Measurements from ENCODE around the gene SPIN2B.
A peak's percentile ranks its signal among the peaks of the same experiment; 100 is the strongest.
"Not testable (repeated sequence)": the region's sequence is repeated elsewhere in the genome, so short reads cannot be mapped to it uniquely, and the experiment has no call there.

The SPIN2B gene

DNA sequence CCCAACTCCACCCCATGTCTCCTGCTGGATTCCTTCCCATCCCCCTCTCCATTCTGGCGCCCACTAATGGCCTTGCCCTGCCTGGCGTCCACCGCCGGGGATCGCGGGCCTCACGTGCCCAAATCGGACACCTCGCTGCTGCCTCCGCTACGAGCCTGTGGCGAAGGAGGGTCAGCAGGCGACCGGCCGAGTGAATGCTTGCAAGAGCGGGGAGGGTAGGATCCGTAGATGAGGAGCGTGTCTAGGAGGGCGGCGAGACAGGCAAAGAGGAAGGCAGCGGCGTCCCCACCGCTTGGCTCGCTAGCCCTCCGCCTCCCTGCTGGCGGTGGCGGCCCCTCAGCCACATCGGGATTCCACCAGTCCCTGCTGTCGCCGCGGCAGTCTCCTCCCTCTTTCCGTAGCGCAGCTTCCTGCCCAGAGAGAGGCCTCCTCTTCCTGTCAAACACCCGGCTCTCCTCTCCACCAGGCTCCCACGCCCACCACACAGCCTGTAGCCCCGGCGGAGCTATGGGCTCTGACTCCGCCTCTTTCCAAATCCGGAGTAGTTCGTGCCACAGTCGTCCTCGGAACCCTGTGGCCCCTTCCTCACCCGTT, at the start of gene SPIN2B:
SPIN2B (minus strand) TSS at position 387 of the 594 bp plus-strand sequence.
- peak; percentile 71 to 80 for DNase-seq (ENCODE audit: low read depth in 2 of 2)

DNA sequence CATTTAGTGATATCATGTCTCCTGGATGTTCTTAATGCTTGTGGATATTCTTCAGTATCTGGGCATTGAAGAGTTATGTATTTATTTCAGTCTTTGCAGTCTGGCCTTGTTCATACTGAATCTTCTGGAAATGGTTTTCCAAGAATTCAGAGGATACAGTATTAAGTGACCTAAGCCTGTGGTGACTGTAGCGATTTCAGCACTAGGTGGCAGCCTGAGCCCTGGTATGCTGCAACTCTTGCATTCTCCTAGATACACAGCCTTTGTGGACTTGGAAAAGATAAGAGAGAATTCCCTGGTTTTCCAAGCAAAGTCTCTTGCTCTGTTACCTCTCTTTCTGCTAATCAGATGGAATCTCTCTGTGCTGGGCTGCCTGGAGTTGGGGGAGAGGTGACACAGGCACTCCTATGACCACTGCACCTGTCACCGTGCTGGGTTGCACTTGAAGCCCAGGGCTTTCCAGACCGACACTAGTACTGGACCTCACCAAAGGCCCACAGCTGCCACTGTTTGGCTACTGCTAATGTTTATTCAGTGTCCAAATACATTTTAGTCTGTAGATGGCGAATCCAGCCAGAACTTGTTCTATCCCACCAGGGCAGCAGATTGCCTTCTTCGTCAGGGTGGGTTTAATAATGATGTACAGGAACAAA, 35.2 kb upstream of the SPIN2B start:
- DNase-seq (ENCODE audit: low read depth in 2 of 2), result no peak

DNA sequence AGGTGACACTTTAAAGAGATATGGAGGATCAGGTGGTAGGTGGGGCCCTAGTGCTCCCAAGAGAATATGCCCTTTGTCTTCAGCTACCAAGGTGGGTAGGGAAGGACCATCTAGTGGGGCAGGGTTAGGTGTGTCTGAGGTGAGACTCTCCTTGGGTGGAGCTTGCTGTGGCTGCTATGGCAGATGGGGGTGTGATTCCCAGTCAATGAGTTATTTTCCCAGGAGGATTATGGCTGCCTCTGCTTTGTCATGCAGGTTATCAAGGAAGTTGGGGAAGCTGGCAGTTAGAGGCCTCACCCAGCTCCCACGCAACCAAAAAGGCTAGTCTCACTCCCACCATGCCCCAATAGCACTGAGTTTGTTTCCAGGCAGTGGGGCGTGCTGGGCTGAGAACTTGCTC, 33.8 kb upstream of the SPIN2B start:
- DNase-seq (ENCODE audit: low read depth in 2 of 2), result no peak

DNA sequence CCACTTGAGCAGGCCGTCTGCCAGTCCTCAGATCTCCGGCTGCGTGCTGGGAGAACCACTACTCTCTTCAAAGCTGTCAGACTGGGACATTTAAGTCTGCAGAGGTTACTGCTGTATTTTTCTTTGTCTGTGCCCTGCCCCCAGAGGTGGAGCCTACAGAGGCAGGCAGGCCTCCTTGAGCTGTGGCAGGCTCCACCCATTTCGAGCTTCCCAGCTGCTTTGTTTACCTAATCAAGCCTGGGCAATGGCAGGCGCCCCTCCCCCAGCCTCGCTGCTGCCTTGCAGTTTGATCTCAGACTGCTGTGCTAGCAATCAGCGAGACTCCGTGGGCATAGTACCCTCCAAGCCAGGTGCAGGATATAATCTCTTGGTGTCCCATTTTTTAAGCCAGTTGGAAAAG, 30.9 kb upstream of the SPIN2B start:
- not testable (repeated sequence) for DNase-seq (ENCODE audit: low read depth in 2 of 2)

DNA sequence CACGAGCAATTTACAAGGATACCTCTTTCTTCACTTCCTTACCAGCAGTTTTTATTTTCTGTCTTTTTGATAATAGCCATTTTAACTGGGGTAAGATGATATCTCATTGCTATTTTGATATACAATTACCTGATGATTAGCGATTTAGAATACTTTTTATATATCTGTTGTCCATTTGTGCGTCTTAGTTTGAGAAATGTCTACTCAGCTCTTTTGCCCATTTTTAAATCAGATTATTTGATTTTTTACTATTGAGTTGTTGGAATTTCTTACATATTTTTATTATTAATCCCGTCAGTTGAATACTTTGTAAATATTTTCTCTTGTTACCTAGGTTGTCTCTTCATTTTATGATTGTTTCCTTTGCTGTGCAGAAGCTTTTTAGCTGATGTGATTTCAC, 17.3 kb upstream of the SPIN2B start:
- DNase-seq (ENCODE audit: low read depth in 2 of 2), result no peak

DNA sequence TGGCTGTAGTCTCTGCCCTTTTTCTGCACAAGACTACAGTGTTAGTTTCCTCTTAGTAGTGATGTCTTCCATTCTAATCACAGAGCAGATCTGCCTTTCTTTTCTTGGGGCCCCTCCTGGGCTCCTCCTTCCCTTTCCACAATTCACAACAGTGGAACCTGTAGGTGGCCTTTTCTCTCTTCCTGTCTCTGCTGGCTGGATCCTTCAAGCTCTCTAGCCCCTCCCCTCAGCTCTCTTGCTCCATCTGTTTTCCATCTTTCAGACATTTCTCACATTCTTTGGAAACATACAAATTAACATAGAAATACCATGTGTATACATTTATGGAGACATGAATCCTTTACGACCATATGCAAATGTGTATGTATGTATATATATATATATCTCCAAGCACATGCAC, 16.2 kb upstream of the SPIN2B start:
- no peak for DNase-seq (ENCODE audit: low read depth in 2 of 2)

DNA sequence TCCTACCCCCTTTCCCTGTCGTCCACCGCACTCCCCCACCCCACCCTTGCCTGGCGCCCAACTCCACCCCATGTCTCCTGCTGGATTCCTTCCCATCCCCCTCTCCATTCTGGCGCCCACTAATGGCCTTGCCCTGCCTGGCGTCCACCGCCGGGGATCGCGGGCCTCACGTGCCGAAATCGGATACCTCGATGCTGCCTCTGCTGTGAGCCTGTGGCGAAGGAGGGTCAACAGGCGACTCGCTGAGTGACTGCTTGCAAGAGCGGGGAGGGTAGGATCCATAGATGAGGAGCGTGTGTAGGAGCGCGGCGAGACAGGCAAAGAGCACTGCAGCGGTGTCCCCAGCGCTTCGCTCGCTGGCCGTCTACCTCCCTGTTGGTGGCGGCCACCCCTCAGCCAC, 15.7 kb upstream of the SPIN2B start, which contains the start of gene SPIN2A:
SPIN2A (minus strand) TSS at position 325 of the 400 bp plus-strand sequence. CDS start 800 bp downstream, outside the sequence.
- DNase-seq (ENCODE audit: low read depth in 2 of 2), result not testable (repeated sequence)

DNA sequence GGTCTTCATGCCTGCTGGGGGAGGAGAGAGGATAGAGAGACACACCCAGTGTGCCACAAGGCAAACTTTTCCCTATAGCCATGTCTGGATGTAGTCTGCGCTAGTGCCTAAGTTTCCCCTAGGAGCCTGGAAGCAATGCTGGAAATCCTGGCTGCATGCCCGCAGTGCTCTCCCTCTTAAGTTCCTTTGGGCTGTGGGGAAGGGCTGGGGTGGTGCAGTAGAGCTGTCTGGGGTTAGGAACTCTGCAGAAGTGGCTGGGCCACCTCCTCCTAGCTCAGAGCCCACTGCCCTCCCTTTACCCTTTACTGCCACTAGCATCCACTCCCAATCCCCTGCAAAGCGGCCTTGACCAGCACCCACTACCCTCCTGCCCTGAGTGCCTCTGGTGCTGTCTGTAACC, 15.2 kb upstream of the SPIN2B start:
- not testable (repeated sequence) for DNase-seq (ENCODE audit: low read depth in 2 of 2)

DNA sequence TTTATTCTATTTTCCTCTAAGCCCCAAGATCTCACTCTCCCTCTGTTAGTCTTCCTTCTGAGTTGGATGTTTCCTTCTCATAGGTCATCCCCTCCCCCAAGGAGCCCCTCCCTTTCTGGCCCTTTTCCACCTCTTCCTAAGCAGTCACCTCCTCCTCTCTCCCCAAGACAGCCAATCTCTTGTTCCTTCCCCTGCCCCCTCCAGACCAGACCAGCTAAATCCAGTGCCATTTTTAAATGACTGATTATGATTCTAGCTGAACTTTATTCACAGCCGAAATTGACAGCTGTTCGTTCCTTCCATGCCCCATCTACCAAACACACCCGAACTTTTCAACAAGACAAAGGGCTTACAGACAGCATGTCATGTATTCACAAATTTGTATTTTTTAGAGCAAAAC, 13.9 kb upstream of the SPIN2B start:
- no peak for DNase-seq (ENCODE audit: low read depth in 2 of 2)

DNA sequence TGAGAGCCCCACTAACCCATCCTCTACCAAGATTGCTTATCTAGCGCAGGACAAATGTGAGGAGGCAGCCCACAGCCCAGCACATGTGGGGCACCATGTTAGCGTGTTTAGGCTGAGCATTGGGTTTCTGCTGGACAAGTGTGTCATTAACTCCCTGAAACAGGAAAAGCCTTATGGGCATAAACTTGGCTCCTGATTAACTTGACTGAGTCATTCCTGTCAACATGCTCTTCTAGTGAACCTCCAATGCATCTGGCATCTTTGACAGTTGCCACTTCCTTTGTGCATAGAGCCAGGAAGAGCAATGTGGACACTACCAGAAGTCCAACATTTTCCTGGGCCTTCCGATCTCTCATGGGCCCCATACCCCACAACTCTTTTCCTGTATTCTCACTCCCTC, 13.4 kb upstream of the SPIN2B start:
- no peak for DNase-seq (ENCODE audit: low read depth in 2 of 2)

DNA sequence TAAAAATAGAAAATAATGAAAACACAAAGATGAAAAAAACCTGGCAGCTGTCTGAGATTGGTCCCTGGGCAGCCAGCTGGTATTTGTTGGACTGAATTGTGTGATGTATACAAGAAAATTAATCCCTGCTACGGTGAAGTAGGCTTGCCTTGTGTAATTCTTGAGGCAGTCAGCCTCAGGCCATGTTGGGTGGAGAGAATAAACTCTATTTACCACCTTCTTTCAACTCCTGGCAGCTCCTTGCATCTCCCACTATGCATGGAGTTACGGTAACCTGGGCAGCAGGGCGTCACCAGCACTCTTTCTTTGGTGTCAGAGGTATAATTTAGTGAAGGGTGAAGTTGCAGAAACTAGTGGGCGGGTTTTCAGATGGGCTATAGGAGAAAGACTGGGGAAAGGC, 12.4 kb upstream of the SPIN2B start:
- no peak for DNase-seq (ENCODE audit: low read depth in 2 of 2)

DNA sequence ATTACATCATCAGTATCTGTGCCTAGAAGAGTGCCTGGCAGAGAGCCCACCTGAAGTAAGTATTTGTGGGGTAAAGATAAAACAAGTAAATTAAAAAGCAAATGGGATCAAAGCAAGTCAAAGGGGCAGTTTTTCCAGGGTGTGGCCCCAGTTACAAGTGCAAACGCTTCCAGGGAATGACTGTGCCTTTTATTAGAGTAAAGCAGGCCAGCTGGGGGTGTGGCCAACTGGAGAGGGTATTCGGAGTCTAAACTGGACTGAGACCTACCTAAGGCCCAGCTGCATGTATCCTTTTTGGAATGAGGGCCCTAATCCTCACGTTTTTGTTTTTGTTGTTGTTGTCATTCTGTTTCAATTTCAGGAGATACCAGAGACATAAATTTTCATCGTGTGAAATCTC, 11.9 kb upstream of the SPIN2B start:
- not testable (repeated sequence) for DNase-seq (ENCODE audit: low read depth in 2 of 2)

DNA sequence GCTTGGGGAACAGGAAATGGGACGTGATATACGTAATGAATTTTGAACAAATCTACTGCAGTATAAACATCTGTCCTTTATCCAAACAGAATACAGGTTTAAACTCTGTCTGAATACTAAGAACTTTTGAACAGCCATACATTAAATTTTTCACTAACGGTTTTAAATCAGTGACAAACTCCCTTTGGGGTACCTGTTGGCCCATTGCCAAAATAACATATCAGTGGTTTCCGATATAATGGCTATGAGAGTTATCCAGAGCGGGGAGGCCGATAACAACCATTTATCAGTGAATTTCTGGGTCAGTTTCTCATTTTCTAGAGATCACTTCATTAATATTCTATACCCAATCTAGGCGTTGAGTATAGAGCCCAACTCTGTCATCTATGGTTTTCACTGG, 10.7 kb upstream of the SPIN2B start:
- no peak for DNase-seq (ENCODE audit: low read depth in 2 of 2)

DNA sequence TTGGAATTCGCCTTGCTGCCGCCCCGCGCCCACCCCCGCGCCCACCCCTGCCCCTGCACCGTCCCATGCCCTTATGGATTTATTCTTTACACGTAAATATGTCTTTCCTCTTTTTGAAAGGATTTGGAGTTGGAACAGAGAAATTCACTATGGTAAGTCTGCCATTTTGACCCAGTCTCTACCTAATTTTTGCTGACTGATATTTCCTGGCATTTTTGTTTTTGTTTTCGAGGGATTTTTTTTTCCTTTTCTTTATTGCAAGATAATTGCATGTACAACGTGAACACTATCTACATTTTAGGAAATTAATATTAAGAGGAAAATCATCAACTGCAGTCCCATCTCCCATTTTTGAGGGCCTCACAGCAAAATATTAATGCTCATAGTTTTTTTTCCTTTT, 468 bp upstream of the SPIN2B start:
- no peak for DNase-seq (ENCODE audit: low read depth in 2 of 2)

DNA sequence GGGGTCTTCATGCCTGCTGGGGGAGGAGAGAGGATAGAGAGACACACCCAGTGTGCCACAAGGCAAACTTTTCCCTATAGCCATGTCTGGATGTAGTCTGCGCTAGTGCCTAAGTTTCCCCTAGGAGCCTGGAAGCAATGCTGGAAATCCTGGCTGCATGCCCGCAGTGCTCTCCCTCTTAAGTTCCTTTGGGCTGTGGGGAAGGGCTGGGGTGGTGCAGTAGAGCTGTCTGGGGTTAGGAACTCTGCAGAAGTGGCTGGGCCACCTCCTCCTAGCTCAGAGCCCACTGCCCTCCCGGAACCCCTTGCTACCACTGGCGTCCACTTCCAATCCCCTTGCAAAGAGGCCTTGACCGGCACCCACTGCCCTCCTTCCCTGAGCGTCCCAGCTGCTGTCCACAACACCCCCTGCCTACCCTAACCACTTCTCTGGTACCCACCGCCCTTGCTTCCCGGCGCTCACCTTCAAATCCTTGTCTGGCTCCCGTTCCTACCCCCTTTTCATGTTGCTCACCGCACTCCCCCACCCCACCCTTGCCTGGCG, 658 bp downstream of the SPIN2B start:
- not testable (repeated sequence) for DNase-seq (ENCODE audit: low read depth in 2 of 2)

DNA sequence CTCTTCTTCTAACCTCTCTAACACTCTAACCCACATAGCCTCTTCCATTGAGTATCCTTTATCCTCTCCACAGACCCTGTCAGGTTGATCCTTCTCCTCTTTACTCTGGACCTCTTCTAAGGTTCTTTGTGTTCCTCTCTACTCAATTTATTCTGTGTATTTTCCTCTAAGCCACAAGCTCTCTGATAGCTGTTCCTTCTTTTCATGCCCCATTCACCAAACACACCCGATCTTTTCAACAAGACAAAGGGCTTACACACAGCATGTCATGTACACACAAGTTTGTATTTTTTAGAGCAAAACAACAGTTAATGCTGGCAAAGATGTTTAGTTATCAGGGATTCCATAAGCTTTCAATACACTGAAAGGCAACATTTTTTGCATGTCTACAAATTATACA, 1.9 kb downstream of the SPIN2B start:
- DNase-seq (ENCODE audit: low read depth in 2 of 2), result no peak

DNA sequence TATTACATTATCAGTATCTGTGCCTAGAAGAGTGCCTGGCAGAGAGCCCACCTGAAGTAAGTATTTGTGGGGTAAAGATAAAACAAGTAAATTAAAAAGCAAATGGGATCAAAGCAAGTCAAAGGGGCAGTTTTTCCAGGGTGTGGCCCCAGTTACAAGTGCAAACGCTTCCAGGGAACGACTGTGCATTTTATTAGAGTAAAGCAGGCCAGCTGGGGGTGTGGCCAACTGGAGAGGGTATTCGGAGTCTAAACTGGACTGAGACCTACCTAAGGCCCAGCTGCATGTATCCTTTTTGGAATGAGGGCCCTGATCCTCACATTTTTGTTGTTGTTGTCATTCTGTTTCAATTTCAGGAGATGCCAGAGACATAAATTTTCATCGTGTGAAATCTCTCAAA, 3.8 kb downstream of the SPIN2B start:
- DNase-seq (ENCODE audit: low read depth in 2 of 2), result not testable (repeated sequence)

DNA sequence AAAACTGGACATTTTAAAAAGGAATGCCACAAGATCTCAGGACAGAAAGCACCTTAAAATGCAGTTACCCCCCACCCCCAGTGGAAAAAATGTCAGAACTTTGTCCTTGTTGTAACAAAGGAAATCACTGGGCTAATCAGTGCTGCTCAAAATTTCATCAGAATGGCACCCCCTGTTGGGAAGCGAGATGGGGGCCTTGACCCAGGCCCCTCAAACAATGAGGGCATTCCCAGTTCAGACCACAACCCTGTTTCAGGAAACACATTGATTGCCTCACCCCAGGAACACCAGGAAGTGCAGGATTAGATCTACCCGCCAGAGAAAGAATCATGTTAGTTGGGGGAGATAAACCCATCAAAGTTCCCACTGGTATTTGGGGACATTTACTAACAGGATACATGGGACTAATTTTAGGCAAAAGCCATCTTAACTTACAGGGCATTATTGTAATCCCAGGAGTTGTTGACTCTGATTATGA, 16.4 kb downstream of the SPIN2B start:
- no peak for DNase-seq (ENCODE audit: low read depth in 2 of 2)

DNA sequence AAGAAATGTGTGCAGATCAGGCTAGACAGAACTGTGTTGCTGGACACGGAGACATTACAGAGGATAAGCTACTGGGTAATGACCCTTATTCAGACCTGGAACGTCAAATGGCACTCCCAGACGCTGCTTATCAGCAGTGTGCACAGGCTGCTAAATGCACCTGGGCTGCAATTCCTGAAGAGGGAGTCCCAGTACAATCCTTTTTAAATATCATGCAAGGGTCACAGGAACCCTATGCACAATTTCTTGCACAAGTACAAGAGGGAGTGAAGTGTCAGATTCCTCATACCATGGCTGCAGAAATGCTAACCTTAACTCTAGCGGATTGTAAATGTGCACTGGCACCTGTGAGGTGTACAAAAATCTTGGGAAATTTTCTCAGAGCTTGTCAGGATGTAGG, 16.9 kb downstream of the SPIN2B start:
- DNase-seq (ENCODE audit: low read depth in 2 of 2), result no peak

DNA sequence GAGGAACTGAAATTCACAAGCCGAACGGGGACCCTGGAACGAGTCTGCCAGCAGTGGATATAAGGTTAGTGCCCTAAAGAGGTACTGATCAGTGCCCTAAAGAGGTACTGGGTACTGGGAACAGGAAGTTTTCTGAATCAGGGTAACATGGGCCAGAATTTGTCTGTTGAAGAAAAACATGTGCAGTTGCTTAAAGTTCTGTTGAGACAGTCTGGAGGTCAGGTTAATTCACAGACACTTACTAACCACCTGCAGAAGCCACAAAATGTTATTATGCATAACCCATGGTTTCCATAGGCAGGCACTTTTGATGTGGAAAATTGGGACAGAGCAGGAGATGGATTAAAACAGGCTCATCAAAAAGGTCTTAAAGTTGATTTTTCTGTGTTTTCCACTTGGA, 17.9 kb downstream of the SPIN2B start:
- no peak for DNase-seq (ENCODE audit: low read depth in 2 of 2)

DNA sequence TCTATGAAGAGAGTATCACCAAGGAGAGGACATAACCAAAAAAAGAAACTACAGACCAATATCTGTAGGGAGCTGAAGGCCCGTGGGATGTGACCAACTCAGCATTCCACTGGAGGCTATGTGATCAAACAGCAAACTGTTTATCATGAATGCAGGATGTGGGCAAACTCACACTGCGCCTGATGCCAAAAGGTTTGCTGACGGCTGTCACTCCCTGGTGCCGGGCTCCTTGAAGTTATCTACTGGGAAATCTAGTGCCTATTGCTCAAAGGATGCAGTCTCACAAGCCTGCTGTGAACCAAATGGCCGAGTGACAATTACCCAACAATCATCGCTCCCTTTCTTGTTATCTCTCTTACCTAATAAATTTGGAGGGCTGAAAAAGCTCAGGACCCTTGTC, 18.4 kb downstream of the SPIN2B start:
- DNase-seq (ENCODE audit: low read depth in 2 of 2), result not testable (repeated sequence)

DNA sequence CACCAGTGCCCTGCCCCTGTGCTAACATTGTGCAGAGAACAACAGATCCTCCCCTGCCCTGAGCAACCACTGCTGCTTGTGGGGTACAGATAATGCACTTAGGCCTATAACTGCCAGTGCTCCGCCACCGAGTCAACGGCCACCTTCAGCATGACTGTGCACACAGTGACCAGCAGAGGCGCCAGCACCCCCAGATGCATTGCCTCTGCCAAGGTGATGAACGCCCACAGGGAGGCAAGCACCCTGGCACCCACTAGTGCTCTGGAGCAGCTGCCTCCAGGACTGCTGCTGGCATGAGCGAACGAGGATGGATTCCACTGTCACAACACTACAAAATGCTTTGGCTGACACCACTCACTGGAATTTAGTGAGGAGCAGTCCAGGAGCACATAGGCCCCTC, 38.2 kb downstream of the SPIN2B start:
- DNase-seq (ENCODE audit: low read depth in 2 of 2), result no peak

DNA sequence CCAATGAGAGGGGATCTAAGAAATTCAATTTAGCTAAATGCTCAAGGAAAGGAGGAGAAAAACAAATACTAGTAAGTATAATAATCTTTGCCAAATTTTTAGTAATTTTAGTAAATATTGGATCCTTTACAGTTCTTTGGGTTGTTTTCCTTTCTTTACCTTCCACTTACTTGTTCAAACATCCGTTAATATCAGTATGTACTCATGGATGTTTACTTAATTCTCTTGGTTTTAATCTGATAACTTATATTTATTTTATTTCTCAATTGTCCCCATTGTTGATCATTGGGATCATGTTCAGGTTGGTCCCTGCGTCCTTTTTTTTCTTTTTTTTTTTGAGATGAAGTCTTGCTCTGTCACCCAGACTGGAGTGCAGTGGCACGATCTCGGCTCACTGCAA, 46.9 kb downstream of the SPIN2B start:
- DNase-seq (ENCODE audit: low read depth in 2 of 2), result no peak

Data from stimulated activated CD4-positive, alpha-beta T cell treated with anti-CD3 and anti-CD28 coated beads, Interleukin-15, amount 100 ng/mL, for 48 hours (primary cell).